K562 (cell line): ENCODE results near the gene WDR46. TPM values are rescaled to one million over a fixed set of nuclear protein-coding genes. Genes with fewer than 3 reads are reported as not detected.

ENCODE experiments used
- CBX2 ChIP-seq: fragments of 200-600 bp; sonication (generic); IDR thresholded peaks from one replicate; pipeline ENCODE4 v1.6.1; 2012; ENCODE audit warnings: mild to moderate bottlenecking, low read length, inconsistent platforms; ENCODE audit not compliant: insufficient read depth, poor library complexity, severe bottlenecking
- CBX8 ChIP-seq: fragments of 200-600 bp; sonication (generic); IDR thresholded peaks from 2 replicates; pipeline ENCODE4 v1.6.1; 2012; ENCODE audit warnings: borderline replicate concordance, mixed run types, low read depth, mild to moderate bottlenecking, moderate library complexity, mixed read lengths, low read length, control low read depth, inconsistent platforms; ENCODE audit not compliant: poor library complexity, severe bottlenecking; ENCODE audit errors: extremely low read depth
- FOXP4 ChIP-seq: sonication (generic); formaldehyde crosslinking; IDR thresholded peaks from 2 replicates; pipeline ENCODE4 v1.8.0; 2022; ENCODE audit warnings: mild to moderate bottlenecking, missing genetic modification reagents, borderline replicate concordance
- HNRNPH1 ChIP-seq: fragments of 200-400 bp; formaldehyde crosslinking; optimal IDR thresholded peaks from 2 replicates; pipeline ENCODE3; 2017; ENCODE audit warnings: low read depth, mild to moderate bottlenecking, low read length, moderate library complexity
- ILF3 ChIP-seq: fragments of 450-650 bp; IDR thresholded peaks from 2 replicates; pipeline ENCODE4 v1.6.1; 2018; ENCODE audit warnings: antibody characterized with exemption, mild to moderate bottlenecking, moderate library complexity, borderline replicate concordance
- PHB ChIP-seq: fragments of 250-450 bp; sonication (Bioruptor Pico); IDR thresholded peaks from 2 replicates; pipeline ENCODE4 v1.5.0; 2021
- TCF7L2 ChIP-seq: fragments of 150-350 bp; IDR thresholded peaks from 2 replicates; pipeline ENCODE4 v1.6.1; 2016; ENCODE audit warnings: low read depth, mild to moderate bottlenecking, low read length, moderate library complexity
- ZBTB34 ChIP-seq: fragments of 250-450 bp; sonication (Bioruptor Pico); IDR thresholded peaks from 2 replicates; pipeline ENCODE4 v1.8.0; 2021; ENCODE audit warnings: mild to moderate bottlenecking, moderate library complexity
- ZNF143 ChIP-seq: sonication (generic); formaldehyde crosslinking; IDR thresholded peaks from 2 replicates; pipeline ENCODE4 v1.9.0; 2022; ENCODE audit warnings: mild to moderate bottlenecking, missing genetic modification reagents
- ZNF609 ChIP-seq: sonication (generic); formaldehyde crosslinking; IDR thresholded peaks from 2 replicates; pipeline ENCODE4 v1.8.1; 2023; ENCODE audit warnings: missing genetic modification reagents, mild to moderate bottlenecking, borderline replicate concordance
- polyA plus RNA-seq, 8 experiments: library from polyadenylated mRNA; depleted of rRNA in 4 of 8; stranded (reverse) in 5 of 8; unstranded in 3 of 8; fragments of >200 nt; fragmentation: Nextera tagmentation in 2 of 8; fragmentation: Illumina TruSeq in 1 of 8; extraction: Ambion mirVana in 2 of 8; extraction: Trizol in 1 of 8; gene quantifications; 2 replicates each; pipeline versions ENCODE4 v1.2.1 to v1.2.3, GENCODE V29; 2011 to 2014; ENCODE audit warnings: inconsistent platforms in 1 of 8, missing spikeins in 1 of 8
- total RNA-seq, 7 experiments: library from RNA; depleted of rRNA in 6 of 7; stranded (reverse); fragments of >200 nt in 6 of 7; fragmentation: Illumina TruSeq in 2 of 7; extraction: Trizol in 2 of 7; gene quantifications; 2 replicates each; pipeline versions ENCODE4 v1.2.1 to v1.2.3, GENCODE V29; 2011 to 2021; ENCODE audit warnings: low replicate concordance in 1 of 7
- TF ChIP-seq, protein P1 (sequence below): fragments of 250-450 bp; sonication (Bioruptor Pico); IDR thresholded peaks from 2 replicates; pipeline ENCODE4 v1.8.0; 2021; ENCODE audit warnings: moderate library complexity, mild to moderate bottlenecking, inconsistent platforms
- TF ChIP-seq, protein P2 (sequence below): sonication (generic); formaldehyde crosslinking; IDR thresholded peaks from 2 replicates; pipeline ENCODE4 v1.8.0; 2022; ENCODE audit warnings: missing genetic modification reagents, mild to moderate bottlenecking, borderline replicate concordance

Gene WDR46
- total and polyA plus RNA-seq, 9 of the 15 experiments (the other 6 are each of a cell fraction or from before 2014, with no cell fraction given): 8.9 to 146 (median 93.1) TPM

DNA sequence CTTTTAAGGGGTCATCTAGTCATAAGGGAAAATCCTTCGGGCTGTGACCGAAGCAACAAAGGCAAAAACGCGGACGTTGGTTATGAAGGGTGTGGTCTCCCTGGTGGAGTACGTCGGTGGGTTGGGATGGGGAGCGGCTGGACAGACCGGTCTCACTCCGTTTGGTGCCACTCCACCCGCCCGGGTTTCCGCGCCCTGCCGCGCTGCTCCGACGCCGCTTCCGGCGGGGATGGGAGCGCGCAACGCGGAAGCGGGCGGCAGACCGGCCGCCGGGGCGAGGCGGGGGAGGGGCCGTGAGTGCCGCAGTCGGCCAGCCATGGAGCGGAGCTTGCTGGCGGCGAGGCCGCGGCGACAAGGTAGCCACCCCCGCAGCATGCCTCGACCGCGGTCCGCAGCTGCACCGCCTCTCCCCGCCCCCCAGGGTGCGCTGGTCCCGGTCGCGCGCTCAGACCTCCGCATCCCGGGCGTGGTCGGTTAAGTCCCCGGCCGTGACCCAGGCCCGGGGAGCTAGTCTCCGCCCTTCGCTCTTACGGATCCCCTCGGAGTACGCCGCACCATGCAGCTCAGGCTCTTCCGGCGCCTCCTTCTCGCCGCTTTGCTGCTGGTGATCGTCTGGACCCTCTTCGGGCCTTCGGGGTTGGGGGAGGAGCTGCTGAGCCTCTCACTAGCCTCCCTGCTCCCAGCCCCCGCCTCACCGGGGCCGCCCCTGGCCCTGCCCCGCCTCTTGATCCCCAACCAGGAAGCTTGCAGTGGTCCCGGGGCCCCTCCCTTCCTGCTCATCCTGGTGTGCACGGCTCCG, 12.0 kb downstream of the WDR46 start, which contains the start of gene B3GALT4 (continued):
- TF ChIP-seq ILF3 (peak; percentile 99), ZNF609 (peak; percentile 93; the same call in 1 of the 2 replicates), ZBTB34 (CRISPR knock-in tag) (no peak), TCF7L2 (no peak), ZNF143 (CRISPR knock-in tag) (no peak; the same call in 1 of the 2 replicates), HNRNPH1 (peak; percentile 56), PHB (CRISPR knock-in tag) (no peak; the same call in 1 of the 2 replicates), FOXP4 (CRISPR knock-in tag) (peak; percentile 92; the same call in 1 of the 2 replicates), CBX8 (no peak), CBX2 (no peak)
- TF ChIP-seq, protein P1, sequence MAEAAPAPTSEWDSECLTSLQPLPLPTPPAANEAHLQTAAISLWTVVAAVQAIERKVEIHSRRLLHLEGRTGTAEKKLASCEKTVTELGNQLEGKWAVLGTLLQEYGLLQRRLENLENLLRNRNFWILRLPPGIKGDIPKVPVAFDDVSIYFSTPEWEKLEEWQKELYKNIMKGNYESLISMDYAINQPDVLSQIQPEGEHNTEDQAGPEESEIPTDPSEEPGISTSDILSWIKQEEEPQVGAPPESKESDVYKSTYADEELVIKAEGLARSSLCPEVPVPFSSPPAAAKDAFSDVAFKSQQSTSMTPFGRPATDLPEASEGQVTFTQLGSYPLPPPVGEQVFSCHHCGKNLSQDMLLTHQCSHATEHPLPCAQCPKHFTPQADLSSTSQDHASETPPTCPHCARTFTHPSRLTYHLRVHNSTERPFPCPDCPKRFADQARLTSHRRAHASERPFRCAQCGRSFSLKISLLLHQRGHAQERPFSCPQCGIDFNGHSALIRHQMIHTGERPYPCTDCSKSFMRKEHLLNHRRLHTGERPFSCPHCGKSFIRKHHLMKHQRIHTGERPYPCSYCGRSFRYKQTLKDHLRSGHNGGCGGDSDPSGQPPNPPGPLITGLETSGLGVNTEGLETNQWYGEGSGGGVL (CRISPR knock-in tag): no peak
- TF ChIP-seq, protein P2, sequence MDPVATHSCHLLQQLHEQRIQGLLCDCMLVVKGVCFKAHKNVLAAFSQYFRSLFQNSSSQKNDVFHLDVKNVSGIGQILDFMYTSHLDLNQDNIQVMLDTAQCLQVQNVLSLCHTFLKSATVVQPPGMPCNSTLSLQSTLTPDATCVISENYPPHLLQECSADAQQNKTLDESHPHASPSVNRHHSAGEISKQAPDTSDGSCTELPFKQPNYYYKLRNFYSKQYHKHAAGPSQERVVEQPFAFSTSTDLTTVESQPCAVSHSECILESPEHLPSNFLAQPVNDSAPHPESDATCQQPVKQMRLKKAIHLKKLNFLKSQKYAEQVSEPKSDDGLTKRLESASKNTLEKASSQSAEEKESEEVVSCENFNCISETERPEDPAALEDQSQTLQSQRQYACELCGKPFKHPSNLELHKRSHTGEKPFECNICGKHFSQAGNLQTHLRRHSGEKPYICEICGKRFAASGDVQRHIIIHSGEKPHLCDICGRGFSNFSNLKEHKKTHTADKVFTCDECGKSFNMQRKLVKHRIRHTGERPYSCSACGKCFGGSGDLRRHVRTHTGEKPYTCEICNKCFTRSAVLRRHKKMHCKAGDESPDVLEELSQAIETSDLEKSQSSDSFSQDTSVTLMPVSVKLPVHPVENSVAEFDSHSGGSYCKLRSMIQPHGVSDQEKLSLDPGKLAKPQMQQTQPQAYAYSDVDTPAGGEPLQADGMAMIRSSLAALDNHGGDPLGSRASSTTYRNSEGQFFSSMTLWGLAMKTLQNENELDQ: no peak
